PC-3 (cell line): Measurements from ENCODE around the gene CDC45. TPM values are rescaled to one million over a fixed set of nuclear protein-coding genes. Genes with fewer than 3 reads are reported as not detected.

Experiments used
- ATAC-seq: fragments of 200-7000 bp; cut with Tn5 transposase; 2 replicates; pipeline ENCODE4 v1.9.1; 2020; ENCODE audit warnings: mild to moderate bottlenecking, moderate library complexity
- BruUV-seq: library from RNA; stranded (reverse); fragments of 400-500 nt; replicated peaks from 2 replicates; lab custom pipeline; 2021; lab: Mats Ljungman, UMichigan
- CTCF ChIA-PET: fragments of 300-600 bp; sonication (Branson Sonifier 250); formaldehyde crosslinking; loops from one replicate; lab custom pipeline; 2022; ENCODE audit warnings: antibody characterized with exemption; lab: Charles Lee
- POLR2A ChIA-PET: fragments of 300-600 bp; sonication (Branson Sonifier 250); formaldehyde crosslinking; loops from one replicate; lab custom pipeline; 2022; ENCODE audit warnings: antibody characterized with exemption; ENCODE audit not compliant: unreplicated experiment; lab: Charles Lee
- DNase-seq: peaks from one replicate; pipeline ENCODE4 v3.0.0-alpha.2; 2015
- H2AFZ ChIP-seq: fragments of 300-600 bp; sonication (generic); 2 replicates; pipeline ENCODE4 v1.6.0; 2016; ENCODE audit warnings: antibody characterized with exemption, low read length
- H3F3A ChIP-seq: fragments of 300-600 bp; sonication (generic); one replicate; pipeline ENCODE4 v1.6.0; 2017; ENCODE audit warnings: antibody characterized with exemption, low read length, control low read depth, mild to moderate bottlenecking; ENCODE audit not compliant: unreplicated experiment
- H3K27ac ChIP-seq: fragments of 300-600 bp; sonication (generic); 2 replicates; pipeline ENCODE4 v1.5.1; 2016; ENCODE audit warnings: mild to moderate bottlenecking, low read length
- H3K27me3 ChIP-seq: fragments of 300-600 bp; sonication (generic); 2 replicates; pipeline ENCODE4 v1.6.1; 2016; ENCODE audit warnings: low read length, mixed read lengths
- H3K36me3 ChIP-seq: fragments of 300-600 bp; sonication (generic); 2 replicates; pipeline ENCODE4 v1.6.1; 2016; ENCODE audit warnings: low read depth, mixed run types, low read length, mixed read lengths
- H3K4me1 ChIP-seq: fragments of 300-600 bp; sonication (generic); 2 replicates; pipeline ENCODE4 v1.5.1; 2016; ENCODE audit warnings: low read length; ENCODE audit not compliant: insufficient read depth
- H3K4me2 ChIP-seq: fragments of 300-600 bp; sonication (generic); 2 replicates; pipeline ENCODE4 v1.6.0; 2016; ENCODE audit warnings: low read length
- H3K4me3 ChIP-seq: fragments of 300-600 bp; sonication (generic); 2 replicates; pipeline ENCODE4 v1.5.1; 2016; ENCODE audit warnings: mild to moderate bottlenecking, low read length, mixed read lengths
- H3K79me2 ChIP-seq: fragments of 300-600 bp; sonication (generic); 2 replicates; pipeline ENCODE4 v1.6.1; 2017; ENCODE audit warnings: low read length, mixed read lengths
- H3K9ac ChIP-seq: fragments of 300-600 bp; sonication (generic); 2 replicates; pipeline ENCODE4 v1.6.0; 2016; ENCODE audit warnings: mild to moderate bottlenecking, low read length
- H3K9me2 ChIP-seq: fragments of 300-600 bp; sonication (generic); replicated peaks from 2 replicates; pipeline ENCODE4 v1.6.1; 2016; ENCODE audit warnings: mixed run types, low read length, mixed read lengths
- H3K9me3 ChIP-seq: fragments of 300-600 bp; sonication (generic); 2 replicates; pipeline ENCODE4 v1.6.1; 2016; ENCODE audit warnings: low read length, mixed read lengths
- H4K20me1 ChIP-seq: fragments of 300-600 bp; sonication (generic); 2 replicates; pipeline ENCODE4 v1.6.1; 2016; ENCODE audit warnings: low read length, mixed read lengths
- EZH2 ChIP-seq: fragments of 300-600 bp; sonication (generic); IDR thresholded peaks from one replicate; pipeline ENCODE4 v1.6.1; 2017; ENCODE audit warnings: antibody characterized with exemption, mild to moderate bottlenecking, low read length; ENCODE audit not compliant: unreplicated experiment
- EZH2phosphoT487 ChIP-seq: fragments of 300-600 bp; sonication (generic); IDR thresholded peaks from 2 replicates; pipeline ENCODE4 v1.6.1; 2018; ENCODE audit warnings: mild to moderate bottlenecking, antibody characterized with exemption, low read length, borderline replicate concordance
- intact Hi-C: fragments of 100-400 bp; cut with micrococcal nuclease; formaldehyde crosslinking; loops from 2 replicates; pipeline ENCODE4 v1.9.0; 2023
- total RNA-seq: library from RNA; depleted of rRNA; stranded (reverse); fragments of >200 nt; gene quantifications from 2 replicates; pipeline ENCODE4 v1.2.3, GENCODE V29; 2014
- TF ChIP-seq, protein P1 (sequence below): fragments of 300-600 bp; sonication (generic); conservative IDR thresholded peaks from 2 replicates; pipeline ENCODE4 v1.5.1; 2017; ENCODE audit warnings: antibody characterized with exemption, low read depth, mild to moderate bottlenecking, low read length

Gene CDC45
- total RNA-seq, 1 experiment from 2014 or later, result 70.9 TPM

DNA sequence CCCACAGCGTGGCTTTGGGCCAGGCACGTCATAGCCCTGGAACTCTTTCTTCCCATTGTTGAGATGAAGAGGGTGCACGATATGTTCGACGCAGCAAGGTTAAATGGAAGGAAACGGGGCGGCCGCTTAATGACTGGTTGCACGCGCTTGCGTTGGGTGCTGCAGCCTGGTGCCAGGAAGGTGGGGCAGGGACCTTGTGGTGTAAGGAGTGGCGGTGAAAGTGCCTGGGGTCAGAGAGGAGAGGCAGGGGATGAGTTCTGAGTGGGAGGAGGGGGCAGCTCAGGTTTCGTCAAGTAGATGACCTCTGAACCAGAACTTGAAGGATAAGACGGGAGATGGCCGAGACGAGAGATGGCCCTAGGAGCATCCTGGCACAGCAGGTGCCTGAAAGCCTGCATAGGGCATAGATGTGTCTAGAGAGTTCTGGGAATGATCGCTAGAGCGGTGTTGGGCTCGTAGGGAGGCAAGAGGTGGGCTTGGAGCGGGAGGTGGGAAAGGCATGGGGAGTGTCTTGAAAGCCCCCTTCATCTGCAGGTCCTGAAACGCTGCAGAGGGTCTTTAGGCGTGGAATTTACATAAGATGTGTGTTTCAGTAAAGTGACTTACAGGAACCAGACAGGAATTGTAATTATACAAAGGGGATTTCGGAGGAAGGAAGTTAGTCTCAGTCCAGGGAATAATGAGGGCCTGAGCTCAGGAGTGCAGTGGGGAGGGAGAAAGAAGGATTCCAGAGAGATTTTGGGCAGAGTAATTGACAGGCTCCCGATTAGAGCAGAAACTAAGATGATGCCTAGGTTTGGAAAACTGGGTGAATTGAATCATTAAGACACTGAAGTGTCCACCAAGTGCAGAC, 87.7 kb downstream of the CDC45 start:
- CTCF ChIA-PET, result no interaction called here

DNA sequence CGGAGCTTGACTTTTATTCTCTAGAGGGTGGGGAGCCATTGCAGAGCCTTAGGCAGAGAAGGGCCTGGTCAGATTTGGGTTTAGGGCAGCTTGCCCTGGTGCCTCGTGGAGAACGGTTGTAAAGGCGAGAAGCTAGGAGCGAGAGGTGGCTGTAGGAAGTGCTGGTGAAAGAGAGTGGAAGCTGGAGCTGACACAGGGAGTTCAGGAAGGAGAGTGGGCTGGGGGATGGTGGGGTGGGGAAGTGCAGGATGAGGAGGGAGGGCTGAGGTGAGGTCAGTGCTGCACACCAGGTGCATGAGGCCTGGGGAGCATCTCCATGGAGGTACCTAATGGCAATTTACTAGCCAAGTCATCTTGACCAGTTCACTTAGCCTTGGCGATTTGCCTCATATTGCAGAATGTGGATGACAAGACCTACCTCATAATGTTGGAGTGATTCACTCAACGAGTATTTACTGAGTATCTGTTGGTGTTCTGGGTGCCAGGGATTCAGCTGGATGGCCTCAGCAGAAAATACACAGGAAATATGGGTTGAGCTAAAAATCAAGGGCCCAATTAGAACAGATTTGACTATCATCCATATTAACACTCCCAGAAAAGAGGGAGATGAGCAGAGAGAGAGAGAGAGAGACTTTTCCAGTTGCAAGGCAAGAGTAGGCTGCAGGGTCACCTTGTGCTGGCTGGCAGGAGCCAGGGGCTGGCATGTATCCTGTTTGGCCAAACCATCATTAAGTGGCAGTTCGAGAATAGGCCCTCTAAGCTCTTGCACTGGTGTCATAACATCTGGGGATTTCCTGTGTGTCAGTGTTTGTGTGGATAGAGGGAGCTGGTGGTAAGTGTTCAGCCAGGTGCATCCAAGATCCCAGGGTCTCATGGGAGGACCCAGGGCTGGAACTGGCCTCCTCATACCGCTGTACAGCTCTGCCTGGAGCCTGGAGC, 88.9 kb downstream of the CDC45 start:
- DNase-seq, result peak; percentile 92
- TF ChIP-seq EZH2, result no peak
- TF ChIP-seq EZH2phosphoT487, result no peak
- TF ChIP-seq, protein P1, sequence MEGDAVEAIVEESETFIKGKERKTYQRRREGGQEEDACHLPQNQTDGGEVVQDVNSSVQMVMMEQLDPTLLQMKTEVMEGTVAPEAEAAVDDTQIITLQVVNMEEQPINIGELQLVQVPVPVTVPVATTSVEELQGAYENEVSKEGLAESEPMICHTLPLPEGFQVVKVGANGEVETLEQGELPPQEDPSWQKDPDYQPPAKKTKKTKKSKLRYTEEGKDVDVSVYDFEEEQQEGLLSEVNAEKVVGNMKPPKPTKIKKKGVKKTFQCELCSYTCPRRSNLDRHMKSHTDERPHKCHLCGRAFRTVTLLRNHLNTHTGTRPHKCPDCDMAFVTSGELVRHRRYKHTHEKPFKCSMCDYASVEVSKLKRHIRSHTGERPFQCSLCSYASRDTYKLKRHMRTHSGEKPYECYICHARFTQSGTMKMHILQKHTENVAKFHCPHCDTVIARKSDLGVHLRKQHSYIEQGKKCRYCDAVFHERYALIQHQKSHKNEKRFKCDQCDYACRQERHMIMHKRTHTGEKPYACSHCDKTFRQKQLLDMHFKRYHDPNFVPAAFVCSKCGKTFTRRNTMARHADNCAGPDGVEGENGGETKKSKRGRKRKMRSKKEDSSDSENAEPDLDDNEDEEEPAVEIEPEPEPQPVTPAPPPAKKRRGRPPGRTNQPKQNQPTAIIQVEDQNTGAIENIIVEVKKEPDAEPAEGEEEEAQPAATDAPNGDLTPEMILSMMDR, result no peak
- H3K9ac ChIP-seq, result peak overlapping the region; percentile 56

More for the DNA sequence above, 87.7 kb downstream of the CDC45 start:
- no peak for DNase-seq
- Histone ChIP-seq H3K4me1 (peaks cover 51% of the 10 kb centered on the region), H4K20me1 (no peaks in the 10 kb centered on the region), H3K4me3 (no peak overlapping the region), H3K27me3 (no peaks in the 10 kb centered on the region), H3K36me3 (no peaks in the 10 kb centered on the region), H3K27ac (peak overlapping the region; percentile 83), H3F3A (peaks cover 9% of the 10 kb centered on the region), H3K9me2 (no peaks in the 10 kb centered on the region), H3K4me2 (no peak overlapping the region), H2AFZ (no peak overlapping the region), H3K9me3 (no peaks in the 10 kb centered on the region), H3K79me2 (no peaks in the 10 kb centered on the region), H3K9ac (no peak overlapping the region)
- intact Hi-C loops, result loop anchor here (10.0 kb wide), 1 partner anchor 57 kb away; no protein-coding TSS in a partner anchor
- ATAC-seq, result no peak
- POLR2A ChIA-PET, result no interaction called here
- TF ChIP-seq, protein P1, result no peak
- TF ChIP-seq EZH2phosphoT487 (no peak), EZH2 (no peak)
- no TSS peak for BruUV-seq

More for the DNA sequence above, 88.9 kb downstream of the CDC45 start:
- Histone ChIP-seq H3K4me2 (peak overlapping the region; percentile 51), H3K79me2 (no peaks in the 10 kb centered on the region), H3K4me3 (no peak overlapping the region), H4K20me1 (no peaks in the 10 kb centered on the region), H3K9me3 (no peaks in the 10 kb centered on the region), H3K27ac (peak overlapping the region; percentile 83), H3K27me3 (no peaks in the 10 kb centered on the region), H3F3A (peaks cover 9% of the 10 kb centered on the region), H3K36me3 (no peaks in the 10 kb centered on the region), H3K9me2 (no peaks in the 10 kb centered on the region), H2AFZ (no peak overlapping the region), H3K4me1 (peaks cover 54% of the 10 kb centered on the region)
- intact Hi-C loops, result loop anchor here (10.0 kb wide), 1 partner anchor 56 kb away; no protein-coding TSS in a partner anchor
- ChIA-PET CTCF (no interaction called here), POLR2A (interaction anchor here (0.6 kb wide), 2 partner anchors 11 to 100 kb away, joined by 4 read pairs; no protein-coding TSS in a partner anchor)
- peak; percentile 74 for ATAC-seq
- BruUV-seq, result TSS peak; percentile 37
